Measurements from ENCODE around the gene GLRX3. TPM values are rescaled to one million over a fixed set of nuclear protein-coding genes. Genes with fewer than 3 reads are reported as not detected.

GLRX3 gene
- total and polyA plus RNA-seq, 2 donors: 72.7 to 82.4 TPM

GRCh38 chr10:130141878-130142277, 5.7 kb downstream of the GLRX3 start:
- H3K4me3 ChIP-seq (ENCODE audit: low read length in 2 of 2): no peak overlapping the region
- peak in 1 of 9 donors; percentile 12 for DNase-seq (ENCODE audit: low read depth in 6 of 9, low spot score in 9 of 9)
- H3K4me1 ChIP-seq (ENCODE audit: control insufficient read depth in 2 of 2, insufficient read depth in 2 of 2, low read length in 2 of 2): peaks cover 13 to 17% of the 10 kb centered on the region in 2 donors
- H3K27ac ChIP-seq (ENCODE audit: low read depth in 1 of 2, low read length in 1 of 2): no peak overlapping the region
- 75% methylated on average over 2 of the region's 2 CpGs for WGBS
- H3K36me3 ChIP-seq (ENCODE audit: control insufficient read depth in 2 of 2, insufficient read depth in 2 of 2, low read length in 1 of 2): peaks cover 0 to 8% of the 10 kb centered on the region in 2 donors
- no peaks in the 10 kb centered on the region for H3K9me3 ChIP-seq (ENCODE audit: control insufficient read depth in 2 of 2, insufficient read depth in 1 of 2, low read length in 1 of 2)
- H3K27me3 ChIP-seq (ENCODE audit: control insufficient read depth in 2 of 2, insufficient read depth in 1 of 2, low read length in 1 of 2): no peaks in the 10 kb centered on the region

GRCh38 chr10:130146042-130146441, 9.9 kb downstream of the GLRX3 start:
- Histone ChIP-seq H3K4me3 (ENCODE audit: low read length in 2 of 2) (no peak overlapping the region), H3K36me3 (ENCODE audit: control insufficient read depth in 2 of 2, insufficient read depth in 2 of 2, low read length in 1 of 2) (peaks cover 3 to 8% of the 10 kb centered on the region in 2 donors), H3K9me3 (ENCODE audit: control insufficient read depth in 2 of 2, insufficient read depth in 1 of 2, low read length in 1 of 2) (no peaks in the 10 kb centered on the region), H3K27ac (ENCODE audit: low read depth in 1 of 2, low read length in 1 of 2) (no peak overlapping the region), H3K27me3 (ENCODE audit: control insufficient read depth in 2 of 2, insufficient read depth in 1 of 2, low read length in 1 of 2) (no peaks in the 10 kb centered on the region), H3K4me1 (ENCODE audit: control insufficient read depth in 2 of 2, insufficient read depth in 2 of 2, low read length in 2 of 2) (no peaks in the 10 kb centered on the region)
- WGBS: 71% methylated on average over 4 of the region's 4 CpGs
- DNase-seq (ENCODE audit: low read depth in 6 of 9, low spot score in 9 of 9): no peak

- no peak for DNase-seq (ENCODE audit: low read depth in 6 of 9, low spot score in 9 of 9)
- Histone ChIP-seq H3K9me3 (ENCODE audit: control insufficient read depth in 2 of 2, insufficient read depth in 1 of 2, low read length in 1 of 2) (no peaks in the 10 kb centered on the region), H3K27me3 (ENCODE audit: control insufficient read depth in 2 of 2, insufficient read depth in 1 of 2, low read length in 1 of 2) (no peaks in the 10 kb centered on the region), H3K36me3 (ENCODE audit: control insufficient read depth in 2 of 2, insufficient read depth in 2 of 2, low read length in 1 of 2) (peaks cover 8 to 37% of the 10 kb centered on the region in 2 donors), H3K4me3 (ENCODE audit: low read length in 2 of 2) (no peak overlapping the region), H3K27ac (ENCODE audit: low read depth in 1 of 2, low read length in 1 of 2) (no peak overlapping the region), H3K4me1 (ENCODE audit: control insufficient read depth in 2 of 2, insufficient read depth in 2 of 2, low read length in 2 of 2) (no peaks in the 10 kb centered on the region)
- WGBS: 97% methylated on average over 2 of the region's 2 CpGs
These were observed 23.1 kb downstream of the GLRX3 start for GRCh38 chr10:130159192-130159794.

GRCh38 chr10:130160775-130161174, 24.6 kb downstream of the GLRX3 start:
- Histone ChIP-seq H3K27ac (ENCODE audit: low read depth in 1 of 2, low read length in 1 of 2) (no peak overlapping the region), H3K4me3 (ENCODE audit: low read length in 2 of 2) (no peak overlapping the region), H3K4me1 (ENCODE audit: control insufficient read depth in 2 of 2, insufficient read depth in 2 of 2, low read length in 2 of 2) (no peaks in the 10 kb centered on the region), H3K9me3 (ENCODE audit: control insufficient read depth in 2 of 2, insufficient read depth in 1 of 2, low read length in 1 of 2) (no peaks in the 10 kb centered on the region), H3K36me3 (ENCODE audit: control insufficient read depth in 2 of 2, insufficient read depth in 2 of 2, low read length in 1 of 2) (peaks cover 7 to 36% of the 10 kb centered on the region in 2 donors), H3K27me3 (ENCODE audit: control insufficient read depth in 2 of 2, insufficient read depth in 1 of 2, low read length in 1 of 2) (no peaks in the 10 kb centered on the region)
- 96% methylated on average over 6 of the region's 6 CpGs for WGBS
- peak in 1 of 9 donors; percentile 35 for DNase-seq (ENCODE audit: low read depth in 6 of 9, low spot score in 9 of 9)

- 95% methylated on average over 2 of the region's 2 CpGs for WGBS
- Histone ChIP-seq H3K4me3 (ENCODE audit: low read length in 2 of 2) (no peak overlapping the region), H3K4me1 (ENCODE audit: control insufficient read depth in 2 of 2, insufficient read depth in 2 of 2, low read length in 2 of 2) (no peaks in the 10 kb centered on the region), H3K27me3 (ENCODE audit: control insufficient read depth in 2 of 2, insufficient read depth in 1 of 2, low read length in 1 of 2) (no peaks in the 10 kb centered on the region), H3K27ac (ENCODE audit: low read depth in 1 of 2, low read length in 1 of 2) (no peak overlapping the region), H3K9me3 (ENCODE audit: control insufficient read depth in 2 of 2, insufficient read depth in 1 of 2, low read length in 1 of 2) (no peaks in the 10 kb centered on the region), H3K36me3 (ENCODE audit: control insufficient read depth in 2 of 2, insufficient read depth in 2 of 2, low read length in 1 of 2) (peaks cover 4 to 33% of the 10 kb centered on the region in 2 donors)
- DNase-seq (ENCODE audit: low read depth in 6 of 9, low spot score in 9 of 9): no peak
These were observed 25.1 kb downstream of the GLRX3 start for GRCh38 chr10:130161331-130161730.

- 98% methylated on average over 7 of the region's 7 CpGs for WGBS
- Histone ChIP-seq H3K4me3 (ENCODE audit: low read length in 2 of 2) (no peak overlapping the region), H3K27ac (ENCODE audit: low read depth in 1 of 2, low read length in 1 of 2) (no peak overlapping the region), H3K36me3 (ENCODE audit: control insufficient read depth in 2 of 2, insufficient read depth in 2 of 2, low read length in 1 of 2) (peaks cover 8 to 44% of the 10 kb centered on the region in 2 donors), H3K9me3 (ENCODE audit: control insufficient read depth in 2 of 2, insufficient read depth in 1 of 2, low read length in 1 of 2) (no peaks in the 10 kb centered on the region), H3K4me1 (ENCODE audit: control insufficient read depth in 2 of 2, insufficient read depth in 2 of 2, low read length in 2 of 2) (peaks cover 3 to 9% of the 10 kb centered on the region in 2 donors), H3K27me3 (ENCODE audit: control insufficient read depth in 2 of 2, insufficient read depth in 1 of 2, low read length in 1 of 2) (no peaks in the 10 kb centered on the region)
- DNase-seq (ENCODE audit: low read depth in 6 of 9, low spot score in 9 of 9): no peak
These were observed 31.0 kb downstream of the GLRX3 start for GRCh38 chr10:130167193-130167592.

- H3K36me3 ChIP-seq (ENCODE audit: control insufficient read depth in 2 of 2, insufficient read depth in 2 of 2, low read length in 1 of 2): peaks cover 5 to 38% of the 10 kb centered on the region in 2 donors
- no peaks in the 10 kb centered on the region for H3K9me3 ChIP-seq (ENCODE audit: control insufficient read depth in 2 of 2, insufficient read depth in 1 of 2, low read length in 1 of 2)
- no peaks in the 10 kb centered on the region for H3K27me3 ChIP-seq (ENCODE audit: control insufficient read depth in 2 of 2, insufficient read depth in 1 of 2, low read length in 1 of 2)
- peaks cover 3 to 9% of the 10 kb centered on the region in 2 donors for H3K4me1 ChIP-seq (ENCODE audit: control insufficient read depth in 2 of 2, insufficient read depth in 2 of 2, low read length in 2 of 2)
- WGBS: 96% methylated on average over 7 of the region's 7 CpGs
- H3K27ac ChIP-seq (ENCODE audit: low read depth in 1 of 2, low read length in 1 of 2): no peak overlapping the region
- no peak for DNase-seq (ENCODE audit: low read depth in 6 of 9, low spot score in 9 of 9)
- H3K4me3 ChIP-seq (ENCODE audit: low read length in 2 of 2): no peak overlapping the region
These were observed 31.5 kb downstream of the GLRX3 start for GRCh38 chr10:130167707-130168106.

- peaks cover 9 to 33% of the 10 kb centered on the region in 2 donors for H3K36me3 ChIP-seq (ENCODE audit: control insufficient read depth in 2 of 2, insufficient read depth in 2 of 2, low read length in 1 of 2)
- no peaks in the 10 kb centered on the region for H3K9me3 ChIP-seq (ENCODE audit: control insufficient read depth in 2 of 2, insufficient read depth in 1 of 2, low read length in 1 of 2)
These were observed 33.1 kb downstream of the GLRX3 start for GRCh38 chr10:130169136-130169859.

GRCh38 chr10:130171196-130171595, 35.0 kb downstream of the GLRX3 start:
- H3K36me3 ChIP-seq (ENCODE audit: control insufficient read depth in 2 of 2, insufficient read depth in 2 of 2, low read length in 1 of 2): peaks cover 14 to 33% of the 10 kb centered on the region in 2 donors
- peak in 7 of 9 donors; percentile 32 to 86 (median 60) for DNase-seq (ENCODE audit: low read depth in 6 of 9, low spot score in 9 of 9)

More at GRCh38 chr10:130169136-130169859, 33.1 kb downstream of the GLRX3 start:
- Histone ChIP-seq H3K27me3 (ENCODE audit: control insufficient read depth in 2 of 2, insufficient read depth in 1 of 2, low read length in 1 of 2) (no peaks in the 10 kb centered on the region), H3K4me1 (ENCODE audit: control insufficient read depth in 2 of 2, insufficient read depth in 2 of 2, low read length in 2 of 2) (peaks cover 3 to 9% of the 10 kb centered on the region in 2 donors), H3K27ac (ENCODE audit: low read depth in 1 of 2, low read length in 1 of 2) (no peak overlapping the region), H3K4me3 (ENCODE audit: low read length in 2 of 2) (no peak overlapping the region)
- DNase-seq (ENCODE audit: low read depth in 6 of 9, low spot score in 9 of 9): no peak
- 92% methylated on average over 9 of the region's 9 CpGs for WGBS

More at GRCh38 chr10:130171196-130171595, 35.0 kb downstream of the GLRX3 start:
- Histone ChIP-seq H3K4me1 (ENCODE audit: control insufficient read depth in 2 of 2, insufficient read depth in 2 of 2, low read length in 2 of 2) (peaks cover 3 to 9% of the 10 kb centered on the region in 2 donors), H3K27me3 (ENCODE audit: control insufficient read depth in 2 of 2, insufficient read depth in 1 of 2, low read length in 1 of 2) (no peaks in the 10 kb centered on the region), H3K4me3 (ENCODE audit: low read length in 2 of 2) (no peak overlapping the region), H3K27ac (ENCODE audit: low read depth in 1 of 2, low read length in 1 of 2) (no peak overlapping the region), H3K9me3 (ENCODE audit: control insufficient read depth in 2 of 2, insufficient read depth in 1 of 2, low read length in 1 of 2) (no peaks in the 10 kb centered on the region)
- WGBS: 6% methylated on average over 3 of the region's 3 CpGs
